Liver (tissue), 9 donors: ENCODE data around the gene NAA11. TPM values are rescaled to one million over a fixed set of nuclear protein-coding genes. Genes with fewer than 3 reads are reported as not detected.

Experiments
- DNase-seq: peaks from one replicate; pipeline ENCODE4 v3.0.0-alpha.2; 2017; ENCODE audit warnings: low spot score
- H3K27ac ChIP-seq, 2 donors: one replicate each; pipeline ENCODE4 v1.7.0; 2013; ENCODE audit warnings: inconsistent platforms in 2 of 2, low read length in 2 of 2, control low read depth in 1 of 2, low read depth in 1 of 2, mild to moderate bottlenecking in 1 of 2
- H3K27me3 ChIP-seq, 4 donors: one replicate each; pipeline versions ENCODE4 v1.6.1 to v1.7.0; 2013; ENCODE audit warnings: low read length in 3 of 4, inconsistent platforms in 1 of 4, mild to moderate bottlenecking in 1 of 4, moderate library complexity in 1 of 4; ENCODE audit not compliant: control insufficient read depth in 4 of 4, insufficient read depth in 4 of 4
- H3K36me3 ChIP-seq, 4 donors: one replicate each; pipeline versions ENCODE4 v1.6.1 to v1.7.0; 2013; ENCODE audit warnings: low read length in 3 of 4, mild to moderate bottlenecking in 3 of 4, low read depth in 1 of 4, moderate library complexity in 1 of 4; ENCODE audit not compliant: control insufficient read depth in 4 of 4, insufficient read depth in 3 of 4
- H3K4me1 ChIP-seq, 4 donors: one replicate each; pipeline versions ENCODE4 v1.6.1 to v1.7.0; 2013; ENCODE audit warnings: low read length in 3 of 4, mild to moderate bottlenecking in 3 of 4, moderate library complexity in 1 of 4; ENCODE audit not compliant: control insufficient read depth in 4 of 4, insufficient read depth in 4 of 4
- H3K4me3 ChIP-seq, 3 donors: one replicate each; pipeline versions ENCODE4 v1.6.1 to v1.7.0; 2013; ENCODE audit warnings: low read length in 3 of 3, control low read depth in 1 of 3, low read depth in 1 of 3, mild to moderate bottlenecking in 1 of 3
- H3K9ac ChIP-seq, 2 donors: one replicate each; pipeline ENCODE4 v1.7.0; 2013; ENCODE audit warnings: low read length in 2 of 2, mild to moderate bottlenecking in 2 of 2, moderate library complexity in 2 of 2, control low read depth in 1 of 2, low read depth in 1 of 2
- H3K9me3 ChIP-seq, 4 donors: one replicate each; pipeline versions ENCODE4 v1.6.1 to v1.7.0; 2013; ENCODE audit warnings: low read length in 3 of 4; ENCODE audit not compliant: control insufficient read depth in 4 of 4
- EGR1 ChIP-seq, 2 donors: IDR thresholded peaks; 2 replicates each; pipeline ENCODE4 v1.6.1; 2016 to 2018; ENCODE audit warnings: antibody characterized with exemption in 2 of 2, low read depth in 2 of 2
- FOXA1 ChIP-seq: IDR thresholded peaks from 2 replicates; pipeline ENCODE4 v1.6.1; 2016; ENCODE audit warnings: antibody characterized with exemption
- FOXA2 ChIP-seq: IDR thresholded peaks from 2 replicates; pipeline ENCODE4 v1.6.1; 2016; ENCODE audit warnings: antibody characterized with exemption
- GABPA ChIP-seq, 2 donors: IDR thresholded peaks in 1 of 2; conservative IDR thresholded peaks in 1 of 2; 2 replicates each; pipeline ENCODE4 v1.6.1; 2016; ENCODE audit warnings: antibody characterized with exemption in 2 of 2, mild to moderate bottlenecking in 1 of 2, moderate library complexity in 1 of 2
- HNF4A ChIP-seq, 2 donors: conservative IDR thresholded peaks; 2 replicates each; pipeline ENCODE4 v1.6.1; 2016; ENCODE audit warnings: antibody characterized with exemption in 2 of 2, mild to moderate bottlenecking in 2 of 2
- HNF4G ChIP-seq: IDR thresholded peaks from 2 replicates; pipeline ENCODE4 v1.6.1; 2016; ENCODE audit warnings: antibody characterized with exemption
- JUND ChIP-seq, 2 donors: IDR thresholded peaks; 2 replicates each; pipeline ENCODE4 v1.6.1; 2016; ENCODE audit warnings: antibody characterized with exemption in 2 of 2
- NR2F2 ChIP-seq: IDR thresholded peaks from 2 replicates; pipeline ENCODE4 v1.6.1; 2016; ENCODE audit warnings: antibody characterized with exemption
- RAD21 ChIP-seq, 2 donors: IDR thresholded peaks; 2 replicates each; pipeline ENCODE4 v1.6.1; 2016; ENCODE audit warnings: antibody characterized with exemption in 2 of 2, mild to moderate bottlenecking in 2 of 2
- RXRA ChIP-seq, 2 donors: IDR thresholded peaks; 2 replicates each; pipeline ENCODE4 v1.6.1; 2017 to 2018; ENCODE audit warnings: antibody characterized with exemption in 2 of 2, mild to moderate bottlenecking in 1 of 2
- SP1 ChIP-seq: IDR thresholded peaks from 2 replicates; pipeline ENCODE4 v1.6.1; 2018; ENCODE audit warnings: antibody characterized with exemption, mild to moderate bottlenecking
- TAF1 ChIP-seq: conservative IDR thresholded peaks from 2 replicates; pipeline ENCODE4 v1.6.1; 2016; ENCODE audit warnings: antibody characterized with exemption, mild to moderate bottlenecking
- YY1 ChIP-seq: IDR thresholded peaks from 2 replicates; pipeline ENCODE4 v1.6.1; 2016; ENCODE audit warnings: antibody characterized with exemption, mild to moderate bottlenecking
- WGBS: extraction: QIAGEN DNeasy Blood & Tissue Kit; methylation state at CpG from one replicate; pipeline ENCODE4 v1.1.7; 2013; 5-methylcytosine and 5-hydroxymethylcytosine counted together
- polyA plus RNA-seq, 2 donors: library from polyadenylated mRNA; stranded (reverse) in 1 of 2; unstranded in 1 of 2; fragments of 200-250 nt in 1 of 2; fragments of >200 nt in 1 of 2; fragmentation: Nextera tagmentation in 1 of 2; extraction: Ambion mirVana in 1 of 2; gene quantifications; one replicate each; pipeline versions ENCODE4 v1.2.1 to v1.2.3, GENCODE V29; 2013 to 2015
- total RNA-seq, 2 donors: library from RNA; depleted of rRNA; stranded (reverse); fragments of >200 nt; gene quantifications; one replicate each; pipeline ENCODE4 v1.2.3, GENCODE V29; 2014
- TF ChIP-seq, protein P1 (sequence below): IDR thresholded peaks from 2 replicates; pipeline ENCODE4 v1.6.1; 2016; ENCODE audit warnings: antibody characterized with exemption
- TF ChIP-seq, protein P2 (sequence below): IDR thresholded peaks from 2 replicates; pipeline ENCODE4 v1.6.1; 2016; ENCODE audit warnings: antibody characterized with exemption
- TF ChIP-seq, protein P3 (sequence below): fragments of 150-350 bp; IDR thresholded peaks from 2 replicates; pipeline ENCODE4 v1.5.1; 2017; ENCODE audit warnings: improper control_type of control experiment, low read depth, low read length; ENCODE audit not compliant: missing input control
- TF ChIP-seq, protein P4 (sequence below): IDR thresholded peaks from 2 replicates; pipeline ENCODE4 v1.6.1; 2016; ENCODE audit warnings: antibody characterized with exemption, mild to moderate bottlenecking
- TF ChIP-seq, protein P5 (sequence below): IDR thresholded peaks from 2 replicates; pipeline ENCODE4 v1.6.1; 2016; ENCODE audit warnings: antibody characterized with exemption
- donor health status: healthy.
- donor health status: healthy.
- donor health status: healthy.
- donor health status: healthy.
- donor health status: healthy.

The NAA11 gene
- total and polyA plus RNA-seq, 4 donors: not detected

GRCh38 chr4:79315891-79316290 lies 10.0 kb downstream of the NAA11 start:
- H3K9ac ChIP-seq: no peak overlapping the region
- DNase-seq: no peak
- no peak overlapping the region for H3K4me3 ChIP-seq
- no peaks in the 10 kb centered on the region for H3K4me1 ChIP-seq
- TF ChIP-seq, protein P1, sequence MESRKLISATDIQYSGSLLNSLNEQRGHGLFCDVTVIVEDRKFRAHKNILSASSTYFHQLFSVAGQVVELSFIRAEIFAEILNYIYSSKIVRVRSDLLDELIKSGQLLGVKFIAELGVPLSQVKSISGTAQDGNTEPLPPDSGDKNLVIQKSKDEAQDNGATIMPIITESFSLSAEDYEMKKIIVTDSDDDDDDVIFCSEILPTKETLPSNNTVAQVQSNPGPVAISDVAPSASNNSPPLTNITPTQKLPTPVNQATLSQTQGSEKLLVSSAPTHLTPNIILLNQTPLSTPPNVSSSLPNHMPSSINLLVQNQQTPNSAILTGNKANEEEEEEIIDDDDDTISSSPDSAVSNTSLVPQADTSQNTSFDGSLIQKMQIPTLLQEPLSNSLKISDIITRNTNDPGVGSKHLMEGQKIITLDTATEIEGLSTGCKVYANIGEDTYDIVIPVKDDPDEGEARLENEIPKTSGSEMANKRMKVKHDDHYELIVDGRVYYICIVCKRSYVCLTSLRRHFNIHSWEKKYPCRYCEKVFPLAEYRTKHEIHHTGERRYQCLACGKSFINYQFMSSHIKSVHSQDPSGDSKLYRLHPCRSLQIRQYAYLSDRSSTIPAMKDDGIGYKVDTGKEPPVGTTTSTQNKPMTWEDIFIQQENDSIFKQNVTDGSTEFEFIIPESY: no peak
- TF ChIP-seq, protein P2, sequence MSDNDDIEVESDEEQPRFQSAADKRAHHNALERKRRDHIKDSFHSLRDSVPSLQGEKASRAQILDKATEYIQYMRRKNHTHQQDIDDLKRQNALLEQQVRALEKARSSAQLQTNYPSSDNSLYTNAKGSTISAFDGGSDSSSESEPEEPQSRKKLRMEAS: no peak
- TF ChIP-seq, protein P3, sequence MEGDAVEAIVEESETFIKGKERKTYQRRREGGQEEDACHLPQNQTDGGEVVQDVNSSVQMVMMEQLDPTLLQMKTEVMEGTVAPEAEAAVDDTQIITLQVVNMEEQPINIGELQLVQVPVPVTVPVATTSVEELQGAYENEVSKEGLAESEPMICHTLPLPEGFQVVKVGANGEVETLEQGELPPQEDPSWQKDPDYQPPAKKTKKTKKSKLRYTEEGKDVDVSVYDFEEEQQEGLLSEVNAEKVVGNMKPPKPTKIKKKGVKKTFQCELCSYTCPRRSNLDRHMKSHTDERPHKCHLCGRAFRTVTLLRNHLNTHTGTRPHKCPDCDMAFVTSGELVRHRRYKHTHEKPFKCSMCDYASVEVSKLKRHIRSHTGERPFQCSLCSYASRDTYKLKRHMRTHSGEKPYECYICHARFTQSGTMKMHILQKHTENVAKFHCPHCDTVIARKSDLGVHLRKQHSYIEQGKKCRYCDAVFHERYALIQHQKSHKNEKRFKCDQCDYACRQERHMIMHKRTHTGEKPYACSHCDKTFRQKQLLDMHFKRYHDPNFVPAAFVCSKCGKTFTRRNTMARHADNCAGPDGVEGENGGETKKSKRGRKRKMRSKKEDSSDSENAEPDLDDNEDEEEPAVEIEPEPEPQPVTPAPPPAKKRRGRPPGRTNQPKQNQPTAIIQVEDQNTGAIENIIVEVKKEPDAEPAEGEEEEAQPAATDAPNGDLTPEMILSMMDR: no peak
- TF ChIP-seq JUND (IDR thresholded peaks at IDR 0.05) (no peak), HNF4G (no peak), GABPA (IDR thresholded peaks at IDR 0.05 in 1 of 2, conservative IDR thresholded peaks at IDR 0.05 in 1 of 2) (no peak), FOXA2 (no peak), YY1 (no peak), TAF1 (no peak), RAD21 (IDR thresholded peaks at IDR 0.05) (no peak), NR2F2 (no peak), FOXA1 (no peak), EGR1 (IDR thresholded peaks at IDR 0.05; ENCODE audit: low read depth in 2 of 2) (no peak), HNF4A (conservative IDR thresholded peaks at IDR 0.05) (no peak), SP1 (no peak), RXRA (IDR thresholded peaks at IDR 0.05) (no peak)
- TF ChIP-seq, protein P4, sequence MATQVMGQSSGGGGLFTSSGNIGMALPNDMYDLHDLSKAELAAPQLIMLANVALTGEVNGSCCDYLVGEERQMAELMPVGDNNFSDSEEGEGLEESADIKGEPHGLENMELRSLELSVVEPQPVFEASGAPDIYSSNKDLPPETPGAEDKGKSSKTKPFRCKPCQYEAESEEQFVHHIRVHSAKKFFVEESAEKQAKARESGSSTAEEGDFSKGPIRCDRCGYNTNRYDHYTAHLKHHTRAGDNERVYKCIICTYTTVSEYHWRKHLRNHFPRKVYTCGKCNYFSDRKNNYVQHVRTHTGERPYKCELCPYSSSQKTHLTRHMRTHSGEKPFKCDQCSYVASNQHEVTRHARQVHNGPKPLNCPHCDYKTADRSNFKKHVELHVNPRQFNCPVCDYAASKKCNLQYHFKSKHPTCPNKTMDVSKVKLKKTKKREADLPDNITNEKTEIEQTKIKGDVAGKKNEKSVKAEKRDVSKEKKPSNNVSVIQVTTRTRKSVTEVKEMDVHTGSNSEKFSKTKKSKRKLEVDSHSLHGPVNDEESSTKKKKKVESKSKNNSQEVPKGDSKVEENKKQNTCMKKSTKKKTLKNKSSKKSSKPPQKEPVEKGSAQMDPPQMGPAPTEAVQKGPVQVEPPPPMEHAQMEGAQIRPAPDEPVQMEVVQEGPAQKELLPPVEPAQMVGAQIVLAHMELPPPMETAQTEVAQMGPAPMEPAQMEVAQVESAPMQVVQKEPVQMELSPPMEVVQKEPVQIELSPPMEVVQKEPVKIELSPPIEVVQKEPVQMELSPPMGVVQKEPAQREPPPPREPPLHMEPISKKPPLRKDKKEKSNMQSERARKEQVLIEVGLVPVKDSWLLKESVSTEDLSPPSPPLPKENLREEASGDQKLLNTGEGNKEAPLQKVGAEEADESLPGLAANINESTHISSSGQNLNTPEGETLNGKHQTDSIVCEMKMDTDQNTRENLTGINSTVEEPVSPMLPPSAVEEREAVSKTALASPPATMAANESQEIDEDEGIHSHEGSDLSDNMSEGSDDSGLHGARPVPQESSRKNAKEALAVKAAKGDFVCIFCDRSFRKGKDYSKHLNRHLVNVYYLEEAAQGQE: no peak
- TF ChIP-seq, protein P5, sequence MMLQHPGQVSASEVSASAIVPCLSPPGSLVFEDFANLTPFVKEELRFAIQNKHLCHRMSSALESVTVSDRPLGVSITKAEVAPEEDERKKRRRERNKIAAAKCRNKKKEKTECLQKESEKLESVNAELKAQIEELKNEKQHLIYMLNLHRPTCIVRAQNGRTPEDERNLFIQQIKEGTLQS: no peak
- no peak overlapping the region for H3K27ac ChIP-seq
- H3K36me3 ChIP-seq: no peaks in the 10 kb centered on the region
- no peaks in the 10 kb centered on the region for H3K9me3 ChIP-seq
- 64% methylated on average over 2 of the region's 2 CpGs for WGBS
- H3K27me3 ChIP-seq: peaks cover 0 to 4% (median 2%) of the 10 kb centered on the region in 4 donors
